ENCODE measurements around the gene GMPPA. TPM values are rescaled to one million over a fixed set of nuclear protein-coding genes. Genes with fewer than 3 reads are reported as not detected.
A peak's percentile ranks its signal among the peaks of the same experiment; 100 is the strongest.

GMPPA gene
- total RNA-seq, 4 donors from 2014 or later: 16.2 to 32.6 (median 19.9) TPM

GRCh38 chr2:219494952-219495530 lies 3.6 kb upstream of the GMPPA start:
- 13% methylated on average over 10 of the region's 10 CpGs for WGBS
- peaks cover 28 to 71% (median 61%) of the 10 kb centered on the region in 4 donors for H3K4me1 ChIP-seq
- H3K4me3 ChIP-seq: no peak overlapping the region
- TF ChIP-seq, protein P1, sequence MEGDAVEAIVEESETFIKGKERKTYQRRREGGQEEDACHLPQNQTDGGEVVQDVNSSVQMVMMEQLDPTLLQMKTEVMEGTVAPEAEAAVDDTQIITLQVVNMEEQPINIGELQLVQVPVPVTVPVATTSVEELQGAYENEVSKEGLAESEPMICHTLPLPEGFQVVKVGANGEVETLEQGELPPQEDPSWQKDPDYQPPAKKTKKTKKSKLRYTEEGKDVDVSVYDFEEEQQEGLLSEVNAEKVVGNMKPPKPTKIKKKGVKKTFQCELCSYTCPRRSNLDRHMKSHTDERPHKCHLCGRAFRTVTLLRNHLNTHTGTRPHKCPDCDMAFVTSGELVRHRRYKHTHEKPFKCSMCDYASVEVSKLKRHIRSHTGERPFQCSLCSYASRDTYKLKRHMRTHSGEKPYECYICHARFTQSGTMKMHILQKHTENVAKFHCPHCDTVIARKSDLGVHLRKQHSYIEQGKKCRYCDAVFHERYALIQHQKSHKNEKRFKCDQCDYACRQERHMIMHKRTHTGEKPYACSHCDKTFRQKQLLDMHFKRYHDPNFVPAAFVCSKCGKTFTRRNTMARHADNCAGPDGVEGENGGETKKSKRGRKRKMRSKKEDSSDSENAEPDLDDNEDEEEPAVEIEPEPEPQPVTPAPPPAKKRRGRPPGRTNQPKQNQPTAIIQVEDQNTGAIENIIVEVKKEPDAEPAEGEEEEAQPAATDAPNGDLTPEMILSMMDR (IDR thresholded peaks at IDR 0.05): no peak
- no peak for TF ChIP-seq EP300 (IDR thresholded peaks at IDR 0.05)
- TF ChIP-seq POLR2AphosphoS5 (IDR thresholded peaks at IDR 0.05): peak in 1 of 2 donors; percentile 21
- no peak for TF ChIP-seq POLR2A (IDR thresholded peaks at IDR 0.05; ENCODE audit: low read depth)
- DNase-seq (ENCODE audit: extremely low spot score): no peak
- intact Hi-C loops (cut with DNase I): loop anchor here (5.0 kb wide), 1 partner anchor 37 kb away; no protein-coding TSS in a partner anchor
- H3K27me3 ChIP-seq: peaks cover 0 to 24% (median 0%) of the 10 kb centered on the region in 4 donors
- H3K9me3 ChIP-seq: no peaks in the 10 kb centered on the region
- peak overlapping the region; percentile 97 to 99 (median 97) for H3K27ac ChIP-seq (replicated peaks in 1 of 4)
- H3K36me3 ChIP-seq: peaks cover 0 to 34% (median 16%) of the 10 kb centered on the region in 4 donors

- Histone ChIP-seq H3K27me3 (peaks cover 0 to 24% (median 0%) of the 10 kb centered on the region in 4 donors), H3K27ac (replicated peaks in 1 of 4) (peak overlapping the region; percentile 97 to 99 (median 97)), H3K36me3 (peaks cover 0 to 28% (median 13%) of the 10 kb centered on the region in 4 donors), H3K9me3 (no peaks in the 10 kb centered on the region), H3K4me3 (no peak overlapping the region), H3K4me1 (peaks cover 28 to 73% (median 65%) of the 10 kb centered on the region in 4 donors)
- no peak for DNase-seq (ENCODE audit: extremely low spot score)
- intact Hi-C loops (cut with DNase I): loop anchor here (5.0 kb wide), 1 partner anchor 37 kb away; no protein-coding TSS in a partner anchor
- WGBS: 23% methylated on average over 5 of the region's 14 CpGs
- TF ChIP-seq, protein P1 (IDR thresholded peaks at IDR 0.05): peak; percentile 53 to 71 (median 62)
- no peak for TF ChIP-seq EP300 (IDR thresholded peaks at IDR 0.05)
- TF ChIP-seq POLR2A (IDR thresholded peaks at IDR 0.05; ENCODE audit: low read depth): no peak
- TF ChIP-seq POLR2AphosphoS5 (IDR thresholded peaks at IDR 0.05): peak in 1 of 2 donors; percentile 38
Observed at GRCh38 chr2:219495531-219496122, 3.1 kb upstream of the GMPPA start.

- no peak for DNase-seq (ENCODE audit: extremely low spot score)
- 57% methylated on average over 16 of the region's 20 CpGs for WGBS
- H3K27ac ChIP-seq (replicated peaks in 1 of 4): peak overlapping the region; percentile 97 to 99 (median 97)
- H3K9me3 ChIP-seq: no peaks in the 10 kb centered on the region
- H3K27me3 ChIP-seq: peaks cover 0 to 24% (median 0%) of the 10 kb centered on the region in 4 donors
- H3K36me3 ChIP-seq: peaks cover 0 to 21% (median 10%) of the 10 kb centered on the region in 4 donors
- peaks cover 28 to 79% (median 65%) of the 10 kb centered on the region in 4 donors for H3K4me1 ChIP-seq
- intact Hi-C loops (cut with DNase I): loop anchor here (5.0 kb wide), 1 partner anchor 36 kb away; no protein-coding TSS in a partner anchor
- H3K4me3 ChIP-seq: peak overlapping the region; percentile 65 to 77 (median 72)
- no peak for TF ChIP-seq EP300 (IDR thresholded peaks at IDR 0.05)
- no peak for TF ChIP-seq POLR2A (IDR thresholded peaks at IDR 0.05; ENCODE audit: low read depth)
- TF ChIP-seq POLR2AphosphoS5 (IDR thresholded peaks at IDR 0.05): no peak
- TF ChIP-seq, protein P1 (IDR thresholded peaks at IDR 0.05): no peak
Observed at GRCh38 chr2:219496247-219496824, 2.4 kb upstream of the GMPPA start.

GRCh38 chr2:219496825-219497494 lies 1.7 kb upstream of the GMPPA start:
- DNase-seq (ENCODE audit: extremely low spot score): no peak
- H3K9me3 ChIP-seq: no peaks in the 10 kb centered on the region
- H3K27ac ChIP-seq (replicated peaks in 1 of 4): peak overlapping the region; percentile 97 to 99 (median 97)
- TF ChIP-seq POLR2AphosphoS5 (IDR thresholded peaks at IDR 0.05) (peak; percentile 64 to 75), POLR2A (IDR thresholded peaks at IDR 0.05; ENCODE audit: low read depth) (peak; percentile 3), EP300 (IDR thresholded peaks at IDR 0.05) (no peak)
- TF ChIP-seq, protein P1 (IDR thresholded peaks at IDR 0.05): peak in 1 of 3 experiments; percentile 14
- WGBS: 42% methylated on average over 31 of the region's 61 CpGs
- peaks cover 0 to 22% (median 0%) of the 10 kb centered on the region in 4 donors for H3K27me3 ChIP-seq
- H3K4me3 ChIP-seq: peak overlapping the region; percentile 65 to 77 (median 72)
- H3K36me3 ChIP-seq: peaks cover 0 to 19% (median 12%) of the 10 kb centered on the region in 4 donors
- intact Hi-C loops (cut with DNase I): loop anchor here (5.0 kb wide), 1 partner anchor 35 kb away; no protein-coding TSS in a partner anchor
- H3K4me1 ChIP-seq: peaks cover 28 to 85% (median 65%) of the 10 kb centered on the region in 4 donors

Data from esophagus muscularis mucosa (tissue), 4 donors.